Vagina (tissue), 2 donors: ENCODE results near the gene VSIR. TPM values are rescaled to one million over a fixed set of nuclear protein-coding genes. Genes with fewer than 3 reads are reported as not detected.

ENCODE experiments used
- DNase-seq, 2 donors: peaks; one replicate each; pipeline ENCODE4 v3.0.0-alpha.2; 2017; ENCODE audit errors: extremely low spot score in 2 of 2
- H3K27ac ChIP-seq: fragments of 200-600 bp; sonication (generic); one replicate; pipeline ENCODE4 v1.5.1; 2019
- H3K27me3 ChIP-seq: fragments of 200-600 bp; sonication (generic); one replicate; pipeline ENCODE4 v1.5.1; 2019
- H3K36me3 ChIP-seq, 2 donors: fragments of 200-600 bp; sonication (generic); one replicate each; pipeline ENCODE4 v1.5.1; 2017 to 2019
- H3K4me1 ChIP-seq: fragments of 200-600 bp; sonication (generic); one replicate; pipeline ENCODE4 v1.5.1; 2019
- H3K4me3 ChIP-seq, 2 donors: fragments of 200-600 bp; sonication (generic); 1 replicate in 1 of 2; 2 replicates in 1 of 2; pipeline ENCODE4 v1.5.1; 2016 to 2019
- H3K9me3 ChIP-seq: fragments of 200-600 bp; sonication (generic); one replicate; pipeline ENCODE4 v1.5.1; 2019
- POLR2A ChIP-seq, 2 donors: fragments of 450-650 bp; IDR thresholded peaks; one replicate each; pipeline ENCODE4 v1.6.1; 2017; ENCODE audit warnings: antibody characterized with exemption in 2 of 2, mild to moderate bottlenecking in 2 of 2, moderate library complexity in 2 of 2
- POLR2AphosphoS5 ChIP-seq, 2 donors: sonication (generic); formaldehyde crosslinking; IDR thresholded peaks; one replicate each; pipeline ENCODE4 v1.9.0; 2017; ENCODE audit warnings: antibody characterized with exemption in 2 of 2, mild to moderate bottlenecking in 2 of 2, low read depth in 1 of 2; ENCODE audit not compliant: insufficient read depth in 1 of 2
- intact Hi-C: fragments of 100-400 bp; cut with DNase I; formaldehyde crosslinking; loops from one replicate; pipeline ENCODE4 v1.15.1; 2023
- total RNA-seq: library from RNA; depleted of rRNA; stranded (reverse); fragments of >200 nt; gene quantifications from one replicate; pipeline ENCODE4 v1.2.3, GENCODE V29; 2016
- TF ChIP-seq, protein P1 (sequence below), 3 experiments: fragments of 450-650 bp in 2 of 3; fragments of 200-600 bp in 1 of 3; sonication (generic) in 1 of 3; IDR thresholded peaks; one replicate each; pipeline ENCODE4 v1.5.1; 2017 to 2019; ENCODE audit warnings: antibody characterized with exemption in 3 of 3, mild to moderate bottlenecking in 2 of 3, moderate library complexity in 2 of 3

The VSIR gene
- total RNA-seq, 1 donor from 2014 or later = 96.5 TPM

DNA sequence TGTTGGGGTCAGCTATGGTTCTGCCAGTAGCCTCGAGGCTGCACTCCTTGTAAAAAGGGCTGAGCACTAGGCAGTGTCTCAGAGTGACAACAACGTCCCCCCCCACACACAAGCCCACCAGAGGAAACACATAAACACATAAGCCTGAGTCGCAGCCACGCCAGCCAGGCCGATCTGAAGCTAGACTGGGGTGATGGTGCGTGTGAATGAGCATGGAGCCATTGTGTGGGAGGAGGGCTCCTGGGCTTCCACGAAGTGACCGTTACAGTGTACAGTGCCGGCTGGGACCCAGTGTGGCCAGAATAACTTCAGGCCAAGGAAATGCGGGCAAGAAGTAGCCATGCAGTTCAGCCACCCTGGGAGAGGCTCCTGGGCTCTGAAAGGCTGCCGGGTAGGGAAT is 50.0 kb downstream of the VSIR start:
- no peaks in the 10 kb centered on the region for H3K27me3 ChIP-seq
- H3K4me1 ChIP-seq = peaks cover 46% of the 10 kb centered on the region
- no peaks in the 10 kb centered on the region for H3K36me3 ChIP-seq
- TF ChIP-seq POLR2AphosphoS5 (IDR thresholded peaks at IDR 0.05; ENCODE audit: insufficient read depth in 1 of 2, low read depth in 1 of 2) (no peak), POLR2A (IDR thresholded peaks at IDR 0.05) (no peak)
- TF ChIP-seq, protein P1, sequence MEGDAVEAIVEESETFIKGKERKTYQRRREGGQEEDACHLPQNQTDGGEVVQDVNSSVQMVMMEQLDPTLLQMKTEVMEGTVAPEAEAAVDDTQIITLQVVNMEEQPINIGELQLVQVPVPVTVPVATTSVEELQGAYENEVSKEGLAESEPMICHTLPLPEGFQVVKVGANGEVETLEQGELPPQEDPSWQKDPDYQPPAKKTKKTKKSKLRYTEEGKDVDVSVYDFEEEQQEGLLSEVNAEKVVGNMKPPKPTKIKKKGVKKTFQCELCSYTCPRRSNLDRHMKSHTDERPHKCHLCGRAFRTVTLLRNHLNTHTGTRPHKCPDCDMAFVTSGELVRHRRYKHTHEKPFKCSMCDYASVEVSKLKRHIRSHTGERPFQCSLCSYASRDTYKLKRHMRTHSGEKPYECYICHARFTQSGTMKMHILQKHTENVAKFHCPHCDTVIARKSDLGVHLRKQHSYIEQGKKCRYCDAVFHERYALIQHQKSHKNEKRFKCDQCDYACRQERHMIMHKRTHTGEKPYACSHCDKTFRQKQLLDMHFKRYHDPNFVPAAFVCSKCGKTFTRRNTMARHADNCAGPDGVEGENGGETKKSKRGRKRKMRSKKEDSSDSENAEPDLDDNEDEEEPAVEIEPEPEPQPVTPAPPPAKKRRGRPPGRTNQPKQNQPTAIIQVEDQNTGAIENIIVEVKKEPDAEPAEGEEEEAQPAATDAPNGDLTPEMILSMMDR (IDR thresholded peaks at IDR 0.05) = no peak
- no peak for DNase-seq
- intact Hi-C loops = no loop called here
- H3K9me3 ChIP-seq = no peaks in the 10 kb centered on the region
- H3K4me3 ChIP-seq = no peak overlapping the region
- no peak overlapping the region for H3K27ac ChIP-seq

DNA sequence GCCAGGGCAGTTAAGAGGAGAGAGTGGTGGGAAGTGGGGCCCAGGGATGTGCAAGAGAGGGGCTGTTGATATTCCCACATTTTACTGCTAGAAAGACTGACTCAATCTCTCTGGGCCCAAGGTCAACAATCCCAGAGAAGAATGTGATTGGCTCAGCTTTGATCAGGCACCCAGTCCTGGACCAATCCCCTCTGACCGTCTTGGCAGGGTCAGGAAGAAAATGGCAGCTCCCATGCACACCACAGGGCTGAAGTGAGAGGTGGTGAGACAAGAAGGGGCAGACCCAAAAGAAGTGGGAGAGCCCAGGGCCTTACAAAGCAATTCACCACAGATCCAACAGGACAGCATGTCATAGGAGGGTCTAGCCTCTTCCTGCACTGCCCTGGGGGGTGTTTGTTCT is 50.5 kb downstream of the VSIR start:
- H3K4me1 ChIP-seq = peaks cover 45% of the 10 kb centered on the region
- H3K36me3 ChIP-seq = no peaks in the 10 kb centered on the region
- H3K4me3 ChIP-seq = no peak overlapping the region
- H3K27me3 ChIP-seq = no peaks in the 10 kb centered on the region
- no peak for DNase-seq
- no peak overlapping the region for H3K27ac ChIP-seq
- H3K9me3 ChIP-seq = no peaks in the 10 kb centered on the region
- intact Hi-C loops = no loop called here
- TF ChIP-seq, protein P1 (IDR thresholded peaks at IDR 0.05) = no peak
- TF ChIP-seq POLR2AphosphoS5 (IDR thresholded peaks at IDR 0.05; ENCODE audit: insufficient read depth in 1 of 2, low read depth in 1 of 2) = no peak
- no peak for TF ChIP-seq POLR2A (IDR thresholded peaks at IDR 0.05)

- Histone ChIP-seq H3K36me3 (no peaks in the 10 kb centered on the region), H3K9me3 (no peaks in the 10 kb centered on the region), H3K27ac (no peak overlapping the region), H3K4me1 (peaks cover 33% of the 10 kb centered on the region), H3K27me3 (no peaks in the 10 kb centered on the region), H3K4me3 (no peak overlapping the region)
- DNase-seq = no peak
- TF ChIP-seq POLR2AphosphoS5 (IDR thresholded peaks at IDR 0.05; ENCODE audit: insufficient read depth in 1 of 2, low read depth in 1 of 2) (no peak), POLR2A (IDR thresholded peaks at IDR 0.05) (no peak)
- TF ChIP-seq, protein P1 (IDR thresholded peaks at IDR 0.05) = no peak
- intact Hi-C loops = no loop called here
These were observed 52.0 kb downstream of the VSIR start for GRCh38 chr10:71721313-71721712.

GRCh38 chr10:71720288-71720687 is 53.0 kb downstream of the VSIR start:
- Histone ChIP-seq H3K4me3 (no peak overlapping the region), H3K27ac (no peak overlapping the region), H3K4me1 (peaks cover 36% of the 10 kb centered on the region), H3K27me3 (no peaks in the 10 kb centered on the region), H3K36me3 (no peaks in the 10 kb centered on the region), H3K9me3 (no peaks in the 10 kb centered on the region)
- intact Hi-C loops = no loop called here
- no peak for TF ChIP-seq POLR2AphosphoS5 (IDR thresholded peaks at IDR 0.05; ENCODE audit: insufficient read depth in 1 of 2, low read depth in 1 of 2)
- TF ChIP-seq, protein P1 (IDR thresholded peaks at IDR 0.05) = no peak
- TF ChIP-seq POLR2A (IDR thresholded peaks at IDR 0.05) = no peak
- DNase-seq = no peak

DNA sequence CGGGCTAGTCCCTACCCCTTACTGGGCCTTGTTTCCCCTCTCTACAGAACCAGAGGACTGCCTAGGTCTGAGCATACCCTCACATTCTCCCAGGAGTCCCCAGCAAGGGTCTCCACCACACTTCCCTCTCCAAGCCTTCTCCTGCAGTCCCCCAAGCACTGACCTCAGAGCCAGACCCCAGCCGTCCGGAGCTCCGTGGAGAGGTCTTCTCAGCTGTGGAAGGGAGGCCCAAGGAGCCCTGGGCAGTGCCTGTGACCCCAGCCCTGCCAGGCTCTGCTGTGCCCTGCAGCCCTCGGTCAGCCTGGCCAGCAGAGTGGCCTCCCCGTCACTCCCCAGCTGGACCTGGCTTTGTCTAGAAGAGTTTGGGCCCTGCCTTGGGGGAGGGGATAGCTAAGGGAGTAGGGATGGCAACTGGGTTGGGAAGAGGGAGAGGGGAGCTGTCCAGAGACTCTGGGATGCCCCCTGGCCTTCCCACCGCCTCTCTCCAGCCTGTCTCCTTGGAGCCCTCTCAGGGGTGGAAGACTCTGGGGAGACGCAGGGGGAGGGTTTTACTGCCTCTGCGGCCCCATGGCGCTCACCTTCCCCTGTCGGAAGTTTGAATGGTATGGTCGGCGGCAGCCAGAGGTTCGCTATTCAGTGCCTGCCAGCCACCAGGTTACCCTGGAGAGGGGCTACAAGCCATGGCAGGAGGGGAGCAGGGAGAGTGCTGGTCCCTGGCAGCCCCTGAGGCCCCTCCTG is 53.7 kb downstream of the VSIR start, which contains the start of gene C10orf105:
Gene C10orf105, minus strand, starts transcription at position 315 of the 738 bp plus-strand sequence. CDS start 3,441 bp downstream, outside the sequence.
- H3K9me3 ChIP-seq = no peaks in the 10 kb centered on the region
- TF ChIP-seq, protein P1 (IDR thresholded peaks at IDR 0.05) = no peak
- TF ChIP-seq POLR2A (IDR thresholded peaks at IDR 0.05) (no peak), POLR2AphosphoS5 (IDR thresholded peaks at IDR 0.05; ENCODE audit: insufficient read depth in 1 of 2, low read depth in 1 of 2) (no peak)
- no peaks in the 10 kb centered on the region for H3K27me3 ChIP-seq
- no peak for DNase-seq
- no peaks in the 10 kb centered on the region for H3K36me3 ChIP-seq
- peaks cover 43% of the 10 kb centered on the region for H3K4me1 ChIP-seq
- intact Hi-C loops = no loop called here
- H3K27ac ChIP-seq = peak within 1 kb of the TSS; percentile 7
- H3K4me3 ChIP-seq = no peak within 1 kb of the TSS
